H9 (cell line): ENCODE measurements around the gene IGF1R. TPM values are rescaled to one million over a fixed set of nuclear protein-coding genes. Genes with fewer than 3 reads are reported as not detected.

Source experiments
- DNase-seq: peaks from one replicate; pipeline ENCODE4 v3.0.0-alpha.2; 2017
- H2AFZ ChIP-seq: one replicate; pipeline ENCODE4 v1.6.1; 2013; ENCODE audit warnings: mild to moderate bottlenecking, low read length, control low read depth, moderate library complexity
- H2AK5ac ChIP-seq: 2 replicates; pipeline ENCODE4 v1.6.1; 2013; ENCODE audit warnings: low read length, control low read depth, mixed read lengths; ENCODE audit not compliant: insufficient read length
- H2BK120ac ChIP-seq: one replicate; pipeline ENCODE4 v1.6.1; 2013; ENCODE audit warnings: low read depth, mild to moderate bottlenecking, low read length, control low read depth, inconsistent platforms; ENCODE audit not compliant: poor library complexity, severe bottlenecking
- H2BK12ac ChIP-seq: 2 replicates; pipeline ENCODE4 v1.6.1; 2013; ENCODE audit warnings: low read length, control low read depth, mixed read lengths, low read depth; ENCODE audit not compliant: insufficient read length
- H2BK15ac ChIP-seq: 2 replicates; pipeline ENCODE4 v1.6.1; 2013; ENCODE audit warnings: low read depth, low read length, control low read depth
- H2BK20ac ChIP-seq: one replicate; pipeline ENCODE4 v1.6.1; 2013; ENCODE audit warnings: low read depth, mild to moderate bottlenecking, low read length, control low read depth, inconsistent platforms; ENCODE audit not compliant: poor library complexity, severe bottlenecking
- H2BK5ac ChIP-seq: 2 replicates; pipeline ENCODE4 v1.6.1; 2013; ENCODE audit warnings: low read length, control low read depth, mixed read lengths; ENCODE audit not compliant: insufficient read length
- H3K14ac ChIP-seq: 2 replicates; pipeline ENCODE4 v1.6.1; 2013; ENCODE audit warnings: low read length, control low read depth; ENCODE audit not compliant: insufficient read depth
- H3K18ac ChIP-seq: 2 replicates; pipeline ENCODE4 v1.6.1; 2013; ENCODE audit warnings: low read depth, mild to moderate bottlenecking, mixed read lengths, low read length, control low read depth; ENCODE audit not compliant: insufficient read length
- H3K23ac ChIP-seq: 2 replicates; pipeline ENCODE4 v1.6.1; 2013; ENCODE audit warnings: low read length, control low read depth, mixed read lengths, low read depth; ENCODE audit not compliant: insufficient read length
- H3K23me2 ChIP-seq: 2 replicates; pipeline ENCODE4 v1.6.1; 2013; ENCODE audit warnings: low read depth, mild to moderate bottlenecking, mixed read lengths, low read length, control low read depth; ENCODE audit not compliant: insufficient read length, poor library complexity, severe bottlenecking
- H3K27ac ChIP-seq: 2 replicates; pipeline ENCODE4 v1.5.1; 2013; ENCODE audit warnings: low read length, control low read depth, mixed read lengths, low read depth; ENCODE audit not compliant: insufficient read length
- H3K27me3 ChIP-seq: 2 replicates; pipeline ENCODE4 v1.6.1; 2013; ENCODE audit warnings: low read length, control low read depth, inconsistent platforms; ENCODE audit not compliant: insufficient read depth
- H3K4ac ChIP-seq: 2 replicates; pipeline ENCODE4 v1.6.1; 2013; ENCODE audit warnings: low read depth, mild to moderate bottlenecking, control low read depth, inconsistent platforms, low read length, moderate library complexity
- H3K4me1 ChIP-seq: 2 replicates; pipeline ENCODE4 v1.6.1; 2013; ENCODE audit warnings: low read length, control low read depth, inconsistent platforms; ENCODE audit not compliant: insufficient read depth
- H3K4me2 ChIP-seq: 2 replicates; pipeline ENCODE4 v1.6.1; 2013; ENCODE audit warnings: low read length, control low read depth, mixed read lengths; ENCODE audit not compliant: insufficient read length, insufficient read depth
- H3K56ac ChIP-seq: 2 replicates; pipeline ENCODE4 v1.6.1; 2013; ENCODE audit warnings: low read depth, mild to moderate bottlenecking, mixed read lengths, low read length, control low read depth; ENCODE audit not compliant: insufficient read length
- H3K79me1 ChIP-seq: 2 replicates; pipeline ENCODE4 v1.6.1; 2013; ENCODE audit warnings: low read depth, mild to moderate bottlenecking, moderate library complexity, low read length, control low read depth, inconsistent platforms; ENCODE audit not compliant: insufficient read depth, poor library complexity, severe bottlenecking
- H3K79me2 ChIP-seq: 2 replicates; pipeline ENCODE4 v1.6.1; 2013; ENCODE audit warnings: low read length, control low read depth, inconsistent platforms; ENCODE audit not compliant: insufficient read depth
- H3K9ac ChIP-seq: 2 replicates; pipeline ENCODE4 v1.6.1; 2013; ENCODE audit warnings: low read length, control low read depth, mixed read lengths; ENCODE audit not compliant: insufficient read length; ENCODE audit errors: extremely low read depth
- H3K9me3 ChIP-seq: one replicate; pipeline ENCODE4 v1.6.1; 2013; ENCODE audit warnings: low read depth, low read length, inconsistent platforms; ENCODE audit not compliant: control insufficient read depth
- H3T11ph ChIP-seq: one replicate; pipeline ENCODE4 v1.6.1; 2013; ENCODE audit warnings: mild to moderate bottlenecking, low read length, control low read depth, inconsistent platforms
- H4K20me1 ChIP-seq: one replicate; pipeline ENCODE4 v1.6.1; 2013; ENCODE audit not compliant: control insufficient read depth, insufficient read length, insufficient read depth
- H4K5ac ChIP-seq: 2 replicates; pipeline ENCODE4 v1.6.1; 2013; ENCODE audit warnings: low read depth, mild to moderate bottlenecking, mixed read lengths, low read length, control low read depth; ENCODE audit not compliant: insufficient read length
- H4K8ac ChIP-seq: replicated peaks from 2 replicates; pipeline ENCODE4 v1.6.1; 2013; ENCODE audit warnings: low read length, control low read depth, mixed read lengths, low read depth; ENCODE audit not compliant: insufficient read length
- H4K91ac ChIP-seq: 2 replicates; pipeline ENCODE4 v1.6.1; 2013; ENCODE audit warnings: low read depth, mild to moderate bottlenecking, moderate library complexity, mixed read lengths, low read length, control low read depth; ENCODE audit not compliant: insufficient read length
- H3K27ac Mint-ChIP-seq, 3 experiments: 2 replicates in 2 of 3; 3 replicates in 1 of 3; pipeline ENCODE4 v1.8.0; 2020 to 2021; ENCODE audit warnings: mixed read lengths in 3 of 3, mild to moderate bottlenecking in 1 of 3, moderate library complexity in 1 of 3
- H3K27me3 Mint-ChIP-seq: 2 replicates; pipeline ENCODE4 v1.8.0; 2021; ENCODE audit warnings: low read depth, mild to moderate bottlenecking, moderate library complexity, mixed read lengths
- H3K36me3 Mint-ChIP-seq, 3 experiments: 2 replicates in 2 of 3; 3 replicates in 1 of 3; pipeline ENCODE4 v1.8.0; 2020 to 2021; ENCODE audit warnings: low read depth in 3 of 3, mixed read lengths in 3 of 3; ENCODE audit not compliant: insufficient read depth in 1 of 3
- H3K4me1 Mint-ChIP-seq, 2 experiments: 2 replicates each; pipeline ENCODE4 v1.8.0; 2020; ENCODE audit warnings: mixed read lengths in 2 of 2
- H3K4me3 Mint-ChIP-seq, 2 experiments: 2 replicates in 1 of 2; 3 replicates in 1 of 2; pipeline ENCODE4 v1.8.0; 2020 to 2021; ENCODE audit warnings: mild to moderate bottlenecking in 2 of 2, mixed read lengths in 2 of 2, moderate library complexity in 1 of 2
- H3K9me3 Mint-ChIP-seq, 2 experiments: 2 replicates in 1 of 2; 3 replicates in 1 of 2; pipeline ENCODE4 v1.8.0; 2020; ENCODE audit warnings: mild to moderate bottlenecking in 2 of 2, mixed read lengths in 2 of 2, moderate library complexity in 1 of 2
- WGBS: extraction: QIAGEN DNeasy Blood & Tissue Kit; methylation state at CpG from one replicate; pipeline ENCODE4 v1.1.7; 2013; ENCODE audit warnings: missing lambda C conversion rate, low lambda C conversion rate, mixed read lengths; ENCODE audit not compliant: insufficient read length; ENCODE audit errors: extremely low coverage; 5-methylcytosine and 5-hydroxymethylcytosine counted together
- total RNA-seq: library from RNA; stranded (reverse); gene quantifications from 2 replicates; pipeline ENCODE4 v1.2.1, GENCODE V29; 2021
- TF ChIP-seq, protein P1 (sequence below): fragments of 200-600 bp; sonication (generic); conservative IDR thresholded peaks from 3 replicates; pipeline ENCODE4 v1.8.0; 2021; ENCODE audit warnings: antibody characterized with exemption, mild to moderate bottlenecking

IGF1R gene
- total RNA-seq, 1 experiment from 2014 or later: 70.0 TPM

DNA sequence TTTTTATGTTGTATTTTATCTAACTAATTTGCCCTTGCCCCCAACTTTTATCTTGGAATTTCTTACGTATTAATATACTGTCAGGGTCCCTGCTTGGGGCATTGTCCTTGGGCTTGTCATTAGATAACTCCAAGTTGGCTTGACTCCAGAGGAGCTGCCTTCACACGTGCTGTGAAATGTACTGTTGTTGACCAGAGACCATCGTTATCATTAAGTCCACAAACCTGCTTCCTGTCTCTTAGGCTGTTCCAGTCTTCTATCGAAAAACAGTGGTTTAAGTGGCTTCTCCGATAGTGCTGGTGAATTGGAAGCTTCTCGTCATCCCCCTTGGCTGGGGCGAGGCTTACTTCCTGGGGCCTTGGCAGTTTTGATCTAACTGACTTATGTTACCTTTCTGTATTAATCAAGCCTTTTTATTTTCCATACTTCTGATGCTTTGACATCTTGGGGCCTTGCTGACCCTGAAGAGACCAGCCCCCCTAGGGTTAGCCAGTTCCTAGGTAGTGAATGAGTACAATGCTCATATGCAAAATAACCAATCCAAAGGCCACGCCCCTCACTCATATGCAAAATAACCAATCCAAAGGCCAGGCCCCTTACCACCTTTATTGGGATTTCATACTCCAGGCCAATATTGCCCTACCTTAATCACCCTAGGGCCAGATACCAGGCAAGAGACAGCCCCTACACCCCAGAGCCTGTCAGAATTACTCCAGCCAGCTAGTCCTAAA lies 164.5 kb downstream of the IGF1R start:
- H3K4me3 Mint-ChIP-seq: no peak overlapping the region
- DNase-seq: no peak
- no CpG with 5 or more reads among the region's 8 CpGs for WGBS

More for the DNA sequence above, 164.5 kb downstream of the IGF1R start:
- Mint-ChIP-seq H3K27ac (peak overlapping the region in 2 of 3 experiments; percentile 2 to 31; a peak in 2 of 7 replicates), H3K27me3 (no peaks in the 10 kb centered on the region), H3K4me1 (peaks cover 52 to 54% of the 10 kb centered on the region in 2 experiments), H3K36me3 (no peaks in the 10 kb centered on the region; a peak in 2 of 7 replicates), H3K9me3 (no peaks in the 10 kb centered on the region)
- H4K20me1 ChIP-seq: no peaks in the 10 kb centered on the region
- H3K18ac ChIP-seq: no peak overlapping the region
- H2BK20ac ChIP-seq: no peak overlapping the region
- H3K14ac ChIP-seq: no peak overlapping the region
- TF ChIP-seq, protein P1, sequence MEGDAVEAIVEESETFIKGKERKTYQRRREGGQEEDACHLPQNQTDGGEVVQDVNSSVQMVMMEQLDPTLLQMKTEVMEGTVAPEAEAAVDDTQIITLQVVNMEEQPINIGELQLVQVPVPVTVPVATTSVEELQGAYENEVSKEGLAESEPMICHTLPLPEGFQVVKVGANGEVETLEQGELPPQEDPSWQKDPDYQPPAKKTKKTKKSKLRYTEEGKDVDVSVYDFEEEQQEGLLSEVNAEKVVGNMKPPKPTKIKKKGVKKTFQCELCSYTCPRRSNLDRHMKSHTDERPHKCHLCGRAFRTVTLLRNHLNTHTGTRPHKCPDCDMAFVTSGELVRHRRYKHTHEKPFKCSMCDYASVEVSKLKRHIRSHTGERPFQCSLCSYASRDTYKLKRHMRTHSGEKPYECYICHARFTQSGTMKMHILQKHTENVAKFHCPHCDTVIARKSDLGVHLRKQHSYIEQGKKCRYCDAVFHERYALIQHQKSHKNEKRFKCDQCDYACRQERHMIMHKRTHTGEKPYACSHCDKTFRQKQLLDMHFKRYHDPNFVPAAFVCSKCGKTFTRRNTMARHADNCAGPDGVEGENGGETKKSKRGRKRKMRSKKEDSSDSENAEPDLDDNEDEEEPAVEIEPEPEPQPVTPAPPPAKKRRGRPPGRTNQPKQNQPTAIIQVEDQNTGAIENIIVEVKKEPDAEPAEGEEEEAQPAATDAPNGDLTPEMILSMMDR: no peak
- no peak overlapping the region for H3K4ac ChIP-seq
- no peak overlapping the region for H2BK12ac ChIP-seq
- H3K23me2 ChIP-seq: no peaks in the 10 kb centered on the region
- no peak overlapping the region for H4K5ac ChIP-seq
- H2AFZ ChIP-seq: no peak overlapping the region
- no peak overlapping the region for H4K91ac ChIP-seq
- H3K27me3 ChIP-seq: no peaks in the 10 kb centered on the region
- H2AK5ac ChIP-seq: no peak overlapping the region
- no peak overlapping the region for H2BK15ac ChIP-seq
- H2BK5ac ChIP-seq: no peak overlapping the region
- no peak overlapping the region for H4K8ac ChIP-seq
- no peak overlapping the region for H3K23ac ChIP-seq
- peaks cover 41% of the 10 kb centered on the region; the same call in 1 of the 2 replicates for H3K79me2 ChIP-seq
- no peak overlapping the region for H3K27ac ChIP-seq
- no peak overlapping the region for H3K9ac ChIP-seq
- no peak overlapping the region for H3K4me2 ChIP-seq
- peaks cover 6% of the 10 kb centered on the region for H3K4me1 ChIP-seq
- H3T11ph ChIP-seq: no peak overlapping the region
- no peak overlapping the region for H2BK120ac ChIP-seq
- H3K9me3 ChIP-seq: no peaks in the 10 kb centered on the region
- H3K79me1 ChIP-seq: peaks cover 15% of the 10 kb centered on the region
- no peak overlapping the region for H3K56ac ChIP-seq
